Vagina (tissue), 2 donors: ENCODE data around the gene OSBPL10.

Source experiments
- POLR2A ChIP-seq, 2 donors: fragments of 450-650 bp; IDR thresholded peaks; one replicate each; pipeline ENCODE4 v1.6.1; 2017; ENCODE audit warnings: antibody characterized with exemption in 2 of 2, mild to moderate bottlenecking in 2 of 2, moderate library complexity in 2 of 2
- POLR2AphosphoS5 ChIP-seq, 2 donors: sonication (generic); formaldehyde crosslinking; IDR thresholded peaks; one replicate each; pipeline ENCODE4 v1.9.0; 2017; ENCODE audit warnings: antibody characterized with exemption in 2 of 2, mild to moderate bottlenecking in 2 of 2, low read depth in 1 of 2; ENCODE audit not compliant: insufficient read depth in 1 of 2
- TF ChIP-seq, protein P1 (sequence below), 3 experiments: fragments of 450-650 bp in 2 of 3; fragments of 200-600 bp in 1 of 3; sonication (generic) in 1 of 3; IDR thresholded peaks; one replicate each; pipeline ENCODE4 v1.5.1; 2017 to 2019; ENCODE audit warnings: antibody characterized with exemption in 3 of 3, mild to moderate bottlenecking in 2 of 3, moderate library complexity in 2 of 3

DNA sequence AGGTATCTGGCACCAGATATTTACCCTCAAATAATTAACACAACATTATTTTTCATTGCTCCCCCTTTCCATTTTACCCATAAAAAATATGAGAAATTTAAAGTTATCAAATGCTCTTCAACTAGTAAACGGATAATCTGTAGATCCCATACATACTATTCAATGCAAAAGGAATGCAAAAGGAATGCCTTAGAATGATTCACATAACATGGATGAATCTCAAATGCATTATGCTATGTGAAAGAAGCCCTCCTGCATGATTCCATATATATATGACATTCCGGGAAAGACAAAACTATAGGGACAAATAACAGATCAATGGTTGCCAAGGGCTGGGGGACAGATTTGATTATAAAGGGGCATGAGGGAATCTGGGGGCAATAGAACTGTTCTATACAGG lies 252.7 kb downstream of the OSBPL10 start:
- TF ChIP-seq POLR2A (IDR thresholded peaks at IDR 0.05) (no peak), POLR2AphosphoS5 (IDR thresholded peaks at IDR 0.05; ENCODE audit: insufficient read depth in 1 of 2, low read depth in 1 of 2) (no peak)
- TF ChIP-seq, protein P1, sequence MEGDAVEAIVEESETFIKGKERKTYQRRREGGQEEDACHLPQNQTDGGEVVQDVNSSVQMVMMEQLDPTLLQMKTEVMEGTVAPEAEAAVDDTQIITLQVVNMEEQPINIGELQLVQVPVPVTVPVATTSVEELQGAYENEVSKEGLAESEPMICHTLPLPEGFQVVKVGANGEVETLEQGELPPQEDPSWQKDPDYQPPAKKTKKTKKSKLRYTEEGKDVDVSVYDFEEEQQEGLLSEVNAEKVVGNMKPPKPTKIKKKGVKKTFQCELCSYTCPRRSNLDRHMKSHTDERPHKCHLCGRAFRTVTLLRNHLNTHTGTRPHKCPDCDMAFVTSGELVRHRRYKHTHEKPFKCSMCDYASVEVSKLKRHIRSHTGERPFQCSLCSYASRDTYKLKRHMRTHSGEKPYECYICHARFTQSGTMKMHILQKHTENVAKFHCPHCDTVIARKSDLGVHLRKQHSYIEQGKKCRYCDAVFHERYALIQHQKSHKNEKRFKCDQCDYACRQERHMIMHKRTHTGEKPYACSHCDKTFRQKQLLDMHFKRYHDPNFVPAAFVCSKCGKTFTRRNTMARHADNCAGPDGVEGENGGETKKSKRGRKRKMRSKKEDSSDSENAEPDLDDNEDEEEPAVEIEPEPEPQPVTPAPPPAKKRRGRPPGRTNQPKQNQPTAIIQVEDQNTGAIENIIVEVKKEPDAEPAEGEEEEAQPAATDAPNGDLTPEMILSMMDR (IDR thresholded peaks at IDR 0.05) = no peak
